D721Med (cell line): ENCODE data around the gene SLC25A4.

Experiments
- DNase-seq: peaks from one replicate; pipeline ENCODE4 v3.0.0; 2011; ENCODE audit warnings: low spot score; ENCODE audit not compliant: insufficient read length
- FAIRE-seq: peaks from 2 replicates; lab custom pipeline; 2011; peaks lifted over from hg19 to GRCh38; lab: Jason Lieb, UNC
- TF ChIP-seq, protein P1 (sequence below): IDR thresholded peaks from 2 replicates; pipeline ENCODE4 v1.5.1; 2012; ENCODE audit warnings: mild to moderate bottlenecking, control low read depth; ENCODE audit not compliant: insufficient read depth; ENCODE audit errors: missing control alignments

Gene SLC25A4

DNA sequence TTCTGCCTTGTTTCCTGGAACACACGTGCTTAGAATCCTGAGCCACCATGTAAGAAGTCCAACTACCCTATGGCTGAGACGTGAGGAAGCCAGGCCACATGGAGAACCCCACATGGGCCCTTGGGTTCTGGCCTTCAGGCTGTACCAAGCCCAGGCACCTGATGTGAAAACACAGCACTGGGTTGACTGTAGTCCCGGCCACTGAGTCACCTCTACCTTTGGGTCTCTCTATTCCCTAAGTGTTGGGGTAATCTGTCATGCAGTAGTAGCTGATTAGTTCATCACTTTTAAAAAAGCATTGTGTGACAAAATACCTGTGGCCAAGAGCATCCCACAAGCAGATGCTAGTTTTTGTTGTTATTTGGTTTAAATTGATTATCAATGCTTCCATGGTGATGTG lies 36.4 kb downstream of the SLC25A4 start:
- TF ChIP-seq, protein P1, sequence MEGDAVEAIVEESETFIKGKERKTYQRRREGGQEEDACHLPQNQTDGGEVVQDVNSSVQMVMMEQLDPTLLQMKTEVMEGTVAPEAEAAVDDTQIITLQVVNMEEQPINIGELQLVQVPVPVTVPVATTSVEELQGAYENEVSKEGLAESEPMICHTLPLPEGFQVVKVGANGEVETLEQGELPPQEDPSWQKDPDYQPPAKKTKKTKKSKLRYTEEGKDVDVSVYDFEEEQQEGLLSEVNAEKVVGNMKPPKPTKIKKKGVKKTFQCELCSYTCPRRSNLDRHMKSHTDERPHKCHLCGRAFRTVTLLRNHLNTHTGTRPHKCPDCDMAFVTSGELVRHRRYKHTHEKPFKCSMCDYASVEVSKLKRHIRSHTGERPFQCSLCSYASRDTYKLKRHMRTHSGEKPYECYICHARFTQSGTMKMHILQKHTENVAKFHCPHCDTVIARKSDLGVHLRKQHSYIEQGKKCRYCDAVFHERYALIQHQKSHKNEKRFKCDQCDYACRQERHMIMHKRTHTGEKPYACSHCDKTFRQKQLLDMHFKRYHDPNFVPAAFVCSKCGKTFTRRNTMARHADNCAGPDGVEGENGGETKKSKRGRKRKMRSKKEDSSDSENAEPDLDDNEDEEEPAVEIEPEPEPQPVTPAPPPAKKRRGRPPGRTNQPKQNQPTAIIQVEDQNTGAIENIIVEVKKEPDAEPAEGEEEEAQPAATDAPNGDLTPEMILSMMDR: no peak
- DNase-seq (no peak), FAIRE-seq (no peak)

DNA sequence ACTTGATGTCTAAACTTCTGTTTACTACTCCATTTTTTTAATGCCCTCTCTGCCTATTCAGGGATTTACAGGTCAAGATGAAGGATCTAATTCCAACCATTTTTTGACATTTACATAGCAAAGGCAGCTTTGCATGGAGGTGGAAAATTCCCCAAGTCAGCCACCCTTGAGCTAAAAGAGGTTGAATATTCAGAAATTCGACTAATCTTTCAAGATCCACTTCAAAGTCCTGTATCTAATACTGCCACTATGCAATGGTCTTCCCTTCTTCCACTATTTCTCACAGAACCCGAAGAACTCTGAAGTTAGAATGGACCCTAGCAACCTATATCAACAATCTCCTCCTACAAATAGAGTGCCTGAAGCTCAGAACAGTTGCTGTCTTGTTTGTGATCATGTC lies 39.2 kb downstream of the SLC25A4 start:
- TF ChIP-seq, protein P1: no peak
- DNase-seq (no peak), FAIRE-seq (no peak)

DNA sequence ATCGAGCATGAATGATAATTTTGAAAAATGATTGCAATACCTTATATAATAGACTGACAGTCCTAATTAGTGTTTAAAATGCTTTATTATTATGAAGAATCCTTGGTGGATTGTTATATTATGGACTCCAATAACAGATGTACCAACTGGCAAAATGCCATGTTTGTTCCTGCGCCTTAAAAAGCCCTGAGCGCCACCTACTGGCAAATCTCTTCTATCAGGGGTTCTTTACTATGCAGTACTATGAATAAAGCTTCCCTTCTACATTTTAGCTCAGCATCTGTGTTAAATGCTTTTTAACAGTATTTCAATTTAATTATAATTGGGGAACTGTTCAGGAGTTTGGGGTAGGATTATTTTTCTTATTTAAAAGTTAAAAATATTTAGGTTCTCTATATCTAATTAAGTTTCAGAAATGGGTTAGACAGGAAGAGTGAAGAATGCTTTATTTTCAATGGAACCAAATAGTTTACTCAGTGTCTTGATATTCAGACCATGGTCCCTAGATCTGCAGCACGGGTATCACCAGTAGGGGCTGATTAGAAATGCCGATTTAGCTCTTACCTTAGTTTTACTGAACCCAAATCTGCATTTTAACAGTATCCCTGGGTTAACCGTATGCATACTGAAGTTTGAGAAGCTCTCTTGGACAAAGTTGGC lies 40.7 kb downstream of the SLC25A4 start:
- FAIRE-seq: peak; percentile 80
- peak; percentile 36 for DNase-seq
- TF ChIP-seq, protein P1: peak; percentile 80

DNA sequence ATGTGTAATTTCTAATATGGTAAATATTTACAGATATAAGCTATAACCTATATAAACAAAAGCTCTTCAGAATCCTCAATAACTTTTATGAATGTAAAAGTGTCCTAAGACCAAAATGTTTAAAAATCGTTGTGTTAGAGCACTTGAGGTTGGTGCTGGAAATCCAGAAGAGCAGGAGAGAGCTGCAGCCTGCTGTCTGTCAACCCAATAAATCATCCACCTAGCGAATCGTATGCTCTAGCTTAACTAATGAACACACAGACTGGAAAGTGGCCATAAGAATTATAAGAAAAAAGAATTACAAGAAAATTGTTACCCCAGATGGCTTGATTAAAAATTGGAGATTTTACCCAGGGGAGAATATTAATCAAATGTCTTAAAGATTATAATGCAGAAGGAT lies 43.7 kb downstream of the SLC25A4 start:
- no peak for DNase-seq
- FAIRE-seq: no peak
- TF ChIP-seq, protein P1: no peak

DNA sequence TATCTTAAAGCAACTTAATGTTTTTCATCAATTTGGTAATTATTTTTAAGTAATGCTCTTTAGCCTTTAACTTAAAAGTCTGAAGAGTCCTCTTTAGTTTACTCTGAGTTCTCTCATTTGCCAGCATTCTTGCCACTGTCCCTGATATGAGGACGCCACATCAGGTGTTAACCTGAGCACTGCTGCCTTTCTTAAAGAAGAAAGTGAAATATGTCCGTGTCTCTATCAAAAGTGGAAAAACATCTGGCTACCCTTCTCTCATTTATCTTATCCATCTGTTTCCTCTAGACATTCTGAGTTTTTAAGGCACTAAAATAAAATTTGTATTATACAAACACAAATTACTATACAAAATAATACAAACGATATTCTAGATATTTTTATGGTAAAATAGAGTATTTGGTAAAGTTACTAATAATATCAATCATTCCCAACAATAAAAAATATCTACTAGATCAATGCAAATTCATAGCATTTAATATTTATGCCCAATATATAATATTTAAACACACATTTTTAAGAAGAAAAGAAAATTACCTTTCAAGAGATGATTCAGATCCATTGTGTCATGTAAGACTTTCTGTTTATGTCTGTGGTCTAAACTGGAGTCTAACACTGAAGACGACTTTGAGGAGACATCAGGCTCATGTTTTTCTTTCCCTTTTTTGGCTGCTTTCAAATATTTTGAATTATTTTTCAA lies 46.7 kb downstream of the SLC25A4 start:
- DNase-seq (no peak), FAIRE-seq (no peak)
- TF ChIP-seq, protein P1: no peak

DNA sequence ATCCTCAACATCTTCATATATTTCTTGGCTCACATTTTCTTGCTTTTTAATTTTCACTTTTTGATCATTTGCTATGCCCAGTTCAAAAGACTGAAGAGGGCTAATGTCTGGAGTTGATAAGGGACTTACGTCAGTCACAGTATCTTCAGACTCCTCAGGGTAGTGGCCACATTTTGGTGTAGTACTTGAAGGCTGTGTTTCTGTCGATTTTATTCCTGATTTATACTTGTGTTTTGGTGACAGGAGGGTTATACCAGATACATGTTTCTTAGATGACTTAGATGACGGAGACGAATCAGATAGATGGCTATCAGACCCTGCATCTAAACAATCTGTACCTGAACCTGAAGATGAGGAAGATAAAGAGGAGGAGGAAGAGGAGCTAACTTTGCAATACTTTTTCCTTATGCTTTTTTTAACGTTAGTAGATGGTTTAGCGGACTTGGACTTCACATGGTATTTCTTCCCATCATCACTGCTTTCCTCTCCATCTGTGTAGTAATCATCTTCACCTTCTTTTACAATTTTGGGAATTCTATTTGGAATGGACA lies 47.3 kb downstream of the SLC25A4 start:
- no peak for FAIRE-seq
- DNase-seq: no peak
- TF ChIP-seq, protein P1: no peak

DNA sequence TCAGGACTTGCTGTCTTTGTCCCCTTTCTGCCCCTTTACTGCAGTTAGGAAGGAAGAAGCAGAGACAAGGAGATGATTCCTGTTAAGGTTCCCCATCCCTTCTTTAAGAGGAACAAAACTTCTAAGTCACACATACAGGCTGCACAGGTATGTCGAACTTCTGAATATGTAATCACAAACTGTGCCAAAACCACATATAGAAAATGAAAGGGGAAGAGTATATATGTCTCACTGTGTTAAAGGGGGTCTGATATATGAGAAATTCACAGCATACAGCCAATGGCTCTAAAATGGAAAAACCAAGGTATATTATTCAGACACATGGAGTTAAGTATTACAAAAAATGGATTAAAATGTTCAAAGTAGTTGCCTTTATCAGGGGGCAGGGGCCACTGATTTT lies 49.0 kb downstream of the SLC25A4 start:
- FAIRE-seq: no peak
- DNase-seq: no peak
- TF ChIP-seq, protein P1: no peak
